Naive thymus-derived CD8-positive, alpha-beta T cell (primary cell): ENCODE measurements around the gene GK. TPM values are rescaled to one million over a fixed set of nuclear protein-coding genes. Genes with fewer than 3 reads are reported as not detected.
"Not testable (repeated sequence)": the region's sequence is repeated elsewhere in the genome, so short reads cannot be mapped to it uniquely, and the experiment has no call there.

Source experiments
- ATAC-seq, 2 donors: fragments of 150-1000 bp; cut with Tn5 transposase in 1 of 2; sonication (Bioruptor Pico), chemical (Tn5 transposase) in 1 of 2; 1 replicate in 1 of 2; 2 replicates in 1 of 2; pipeline ENCODE4 v1.10.0; 2021; ENCODE audit warnings: mild to moderate bottlenecking in 2 of 2, moderate library complexity in 2 of 2
- POLR2A ChIA-PET: fragments of 350-600 bp; sonication (Branson Sonifier 250); formaldehyde crosslinking; loops from one replicate; lab custom pipeline; 2021; ENCODE audit warnings: antibody characterized with exemption; lab: Charles Lee
- DNase-seq, 10 donors: peaks; one replicate each; pipeline versions ENCODE4 v3.0.0 to v3.0.0-alpha.2; 2020 to 2022
- H3K27ac Mint-ChIP-seq, 10 donors: one replicate each; pipeline ENCODE4 v1.8.0; 2020 to 2022; ENCODE audit warnings: mild to moderate bottlenecking in 10 of 10, mixed read lengths in 10 of 10, moderate library complexity in 4 of 10, inconsistent platforms in 1 of 10
- H3K27me3 Mint-ChIP-seq, 5 donors: one replicate each; pipeline ENCODE4 v1.8.0; 2021 to 2022; ENCODE audit warnings: mixed read lengths in 5 of 5
- H3K36me3 Mint-ChIP-seq, 3 donors: one replicate each; pipeline ENCODE4 v1.8.0; 2020 to 2022; ENCODE audit warnings: mixed read lengths in 3 of 3, mild to moderate bottlenecking in 2 of 3, inconsistent platforms in 1 of 3
- H3K4me1 Mint-ChIP-seq, 4 donors: one replicate each; pipeline ENCODE4 v1.8.0; 2021 to 2022; ENCODE audit warnings: mixed read lengths in 4 of 4
- H3K4me3 Mint-ChIP-seq, 10 donors: one replicate each; pipeline ENCODE4 v1.8.0; 2020 to 2022; ENCODE audit warnings: mild to moderate bottlenecking in 10 of 10, mixed read lengths in 10 of 10, moderate library complexity in 6 of 10, inconsistent platforms in 1 of 10
- H3K9me3 Mint-ChIP-seq, 9 donors: one replicate each; pipeline ENCODE4 v1.8.0; 2020 to 2022; ENCODE audit warnings: mixed read lengths in 9 of 9, mild to moderate bottlenecking in 3 of 9, inconsistent platforms in 1 of 9, moderate library complexity in 1 of 9
- polyA plus RNA-seq, 3 donors: library from polyadenylated mRNA; unstranded; fragments of 300-500 nt; fragmentation: Illumina TruSeq; gene quantifications; one replicate each; pipeline ENCODE4 v1.2.3, GENCODE V29; 2021
- total RNA-seq, 8 experiments: library from RNA in 2 of 8; stranded (reverse) in 2 of 8; gene quantifications; one replicate each; pipeline ENCODE4 v1.2.3 and lab custom pipeline; 2021 to 2026

The GK gene
- total and polyA plus RNA-seq, 5 experiments from 2014 or later = 2.0 to 4.5 (median 3.4) TPM

DNA sequence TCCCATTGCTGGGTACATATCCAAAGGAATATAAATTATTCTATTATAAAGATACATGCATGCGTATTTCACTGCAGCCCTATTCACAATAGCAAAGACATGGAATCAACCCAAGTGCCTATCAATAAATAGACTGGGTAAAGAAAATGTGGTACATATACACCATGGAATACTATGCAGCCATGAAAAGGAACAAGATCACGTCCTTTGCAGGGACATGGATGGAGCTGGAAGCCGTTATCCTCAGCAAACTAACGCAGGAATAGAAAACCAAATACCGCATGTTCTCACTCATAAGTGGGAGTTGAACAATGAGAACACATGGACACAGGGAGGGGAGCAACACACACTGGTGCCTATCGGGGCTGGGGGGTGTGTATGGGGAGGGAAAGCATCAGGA lies 19.2 kb upstream of the GK start:
- not testable (repeated sequence) for H3K4me3 Mint-ChIP-seq

DNA sequence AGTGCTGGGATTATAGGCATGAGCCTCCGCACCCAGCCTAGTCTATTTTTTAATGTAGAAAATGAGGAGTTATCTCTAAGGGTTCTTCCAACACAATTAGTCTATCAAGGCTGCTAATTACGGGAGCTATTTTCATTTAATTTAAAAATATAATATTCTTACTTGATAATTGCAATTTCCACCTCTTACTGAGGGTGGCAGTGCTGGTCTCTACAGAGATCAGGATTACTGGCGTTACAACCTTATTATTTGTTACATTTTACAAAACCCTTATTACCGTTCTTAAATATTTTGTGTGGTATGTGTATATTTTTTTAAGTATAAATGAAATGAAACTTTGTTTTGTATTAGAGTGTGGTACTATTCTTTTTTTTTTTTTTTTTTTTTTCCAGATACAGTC lies 17.6 kb upstream of the GK start:
- Mint-ChIP-seq H3K9me3 (peaks cover 0 to 11% (median 0%) of the 10 kb centered on the region in 9 donors), H3K4me3 (no peak overlapping the region), H3K4me1 (peaks cover 0 to 6% (median 0%) of the 10 kb centered on the region in 4 donors), H3K27ac (no peak overlapping the region), H3K27me3 (no peaks in the 10 kb centered on the region), H3K36me3 (no peaks in the 10 kb centered on the region)
- ATAC-seq = no peak
- POLR2A ChIA-PET = no interaction called here
- DNase-seq = peak in 1 of 10 donors; percentile 4

More for the DNA sequence above, 19.2 kb upstream of the GK start:
- DNase-seq, H3K9me3 Mint-ChIP-seq, ATAC-seq, H3K27ac Mint-ChIP-seq, POLR2A ChIA-PET, H3K36me3 Mint-ChIP-seq, H3K27me3 Mint-ChIP-seq, H3K4me1 Mint-ChIP-seq: not testable (repeated sequence)

DNA sequence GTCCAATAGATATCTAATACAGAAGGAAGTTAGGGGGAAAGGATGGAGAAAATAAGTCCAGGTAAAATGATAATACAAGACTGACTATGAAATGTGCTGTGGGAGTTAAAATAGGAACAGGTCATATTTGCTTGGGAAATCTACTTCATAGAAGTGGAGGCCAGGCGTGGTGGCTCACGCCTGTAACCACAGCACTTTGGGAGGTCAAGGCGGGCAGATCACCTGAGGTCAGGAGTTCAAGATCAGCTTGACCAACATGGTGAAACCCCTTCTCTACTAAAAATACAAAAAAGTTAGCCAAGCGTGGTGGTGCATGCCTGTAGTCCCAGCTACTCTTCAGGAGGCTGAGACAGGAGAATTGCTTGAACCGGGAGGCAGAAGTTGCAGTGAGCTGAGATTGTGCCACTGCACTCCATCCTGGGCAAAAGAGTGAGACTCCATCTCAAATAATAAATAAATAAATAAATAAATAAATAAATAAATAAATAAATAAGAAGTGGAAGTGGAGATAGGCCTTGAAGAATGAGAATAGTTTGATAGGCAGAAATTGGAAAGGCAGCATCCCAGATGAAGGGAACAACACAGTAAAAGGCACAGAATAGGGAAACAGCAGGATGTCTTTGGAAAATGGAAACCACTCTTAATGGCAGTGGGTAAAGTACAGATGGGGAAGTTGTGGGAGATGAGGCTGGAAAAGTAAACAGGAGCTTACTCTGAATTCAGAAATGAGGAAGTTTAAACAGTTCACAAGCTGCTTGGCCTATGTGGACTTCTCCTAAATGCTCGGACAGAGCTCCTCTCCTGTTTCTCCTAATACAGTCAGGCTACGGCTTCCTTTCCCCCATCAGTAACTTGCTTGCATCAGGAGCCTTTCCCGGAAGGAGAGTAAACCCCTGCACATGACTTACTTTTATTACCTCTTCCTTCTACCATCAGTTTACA lies 15.1 kb upstream of the GK start:
- POLR2A ChIA-PET = interaction anchor here (0.6 kb wide), 1 partner anchor 14 kb away, joined by 4 read pairs; no protein-coding TSS in a partner anchor
- ATAC-seq (no peak), DNase-seq (no peak)
- Mint-ChIP-seq H3K4me1 (peaks cover 0 to 6% (median 0%) of the 10 kb centered on the region in 4 donors), H3K27me3 (no peaks in the 10 kb centered on the region), H3K9me3 (peaks cover 0 to 11% (median 0%) of the 10 kb centered on the region in 9 donors), H3K27ac (peak overlapping the region in 1 of 10 donors; percentile 23), H3K36me3 (no peaks in the 10 kb centered on the region), H3K4me3 (no peak overlapping the region)

DNA sequence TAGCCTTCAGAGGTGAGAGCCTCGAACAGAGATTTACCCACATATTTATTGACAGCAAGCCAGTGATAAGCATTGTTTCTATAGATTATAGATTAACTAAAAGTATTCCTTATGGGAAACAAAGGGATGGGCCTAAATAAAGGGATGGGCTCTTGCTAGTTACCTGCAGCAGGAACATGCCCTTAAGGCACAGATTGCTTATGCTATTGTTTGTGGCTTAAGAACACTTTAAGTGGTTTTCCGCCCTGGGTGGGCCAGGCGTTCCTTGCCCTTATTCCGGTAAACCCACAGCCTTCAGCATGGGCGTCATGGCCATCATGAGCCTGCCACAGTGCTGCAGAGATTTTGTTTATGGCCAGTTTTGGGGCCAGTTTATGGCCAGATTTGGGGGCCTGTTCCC lies 13.5 kb upstream of the GK start:
- POLR2A ChIA-PET, DNase-seq, H3K4me1 Mint-ChIP-seq, H3K36me3 Mint-ChIP-seq, H3K4me3 Mint-ChIP-seq, H3K27ac Mint-ChIP-seq, H3K27me3 Mint-ChIP-seq, ATAC-seq: not testable (repeated sequence)
- H3K9me3 Mint-ChIP-seq = peaks cover 0 to 11% (median 0%) of the 10 kb centered on the region in 9 donors

DNA sequence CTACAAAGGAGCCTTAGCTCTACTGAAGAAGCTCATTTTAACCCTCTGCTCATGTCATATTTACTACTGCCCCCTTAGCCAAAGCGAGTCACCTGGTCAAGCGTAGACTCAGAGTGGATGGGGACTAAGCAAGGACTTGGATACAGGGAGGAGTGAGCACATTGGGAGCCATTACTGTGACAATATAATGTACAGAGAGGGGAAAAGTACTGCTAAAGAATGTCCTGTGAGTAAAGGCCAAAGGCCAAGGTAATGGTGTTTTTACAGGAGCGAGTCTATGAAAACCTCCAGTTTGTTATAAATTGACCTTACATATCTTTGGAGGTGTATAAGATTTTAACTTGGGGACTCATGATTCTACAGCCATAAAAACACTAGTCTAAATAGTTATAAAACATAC lies 10.6 kb upstream of the GK start:
- DNase-seq = no peak
- no peak for ATAC-seq
- Mint-ChIP-seq H3K4me1 (peaks cover 0 to 6% (median 0%) of the 10 kb centered on the region in 4 donors), H3K27me3 (no peaks in the 10 kb centered on the region), H3K4me3 (no peak overlapping the region), H3K36me3 (no peaks in the 10 kb centered on the region), H3K27ac (no peak overlapping the region), H3K9me3 (peaks cover 0 to 11% (median 0%) of the 10 kb centered on the region in 9 donors)
- POLR2A ChIA-PET = no interaction called here

DNA sequence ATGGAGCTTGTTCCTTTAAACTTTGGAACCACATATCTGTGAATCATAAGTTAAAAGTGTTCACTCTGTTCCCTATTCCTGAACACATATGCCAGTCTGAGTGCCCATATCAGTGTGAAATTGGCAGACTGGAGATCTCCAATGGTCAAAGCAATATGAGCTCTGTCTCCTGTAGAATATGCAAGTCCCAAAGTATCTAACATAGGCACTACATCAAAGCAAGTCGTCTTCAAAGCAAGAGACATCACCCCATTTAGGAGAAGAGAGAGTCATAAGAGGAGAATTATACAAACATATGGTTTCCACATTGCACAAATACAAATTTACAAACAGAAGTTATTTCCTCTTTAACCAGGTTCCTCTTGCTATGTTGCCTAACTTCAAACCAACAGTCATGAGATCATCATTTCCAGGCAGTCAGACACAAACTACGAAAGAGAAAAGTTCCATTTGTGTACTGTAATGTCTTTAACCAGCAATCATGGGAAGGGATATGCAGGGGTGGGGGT lies 9.9 kb upstream of the GK start:
- H3K36me3 Mint-ChIP-seq = no peaks in the 10 kb centered on the region
- no peak overlapping the region for H3K27ac Mint-ChIP-seq
- H3K4me1 Mint-ChIP-seq = peaks cover 0 to 4% (median 0%) of the 10 kb centered on the region in 4 donors
- H3K9me3 Mint-ChIP-seq = peaks cover 0 to 11% (median 0%) of the 10 kb centered on the region in 9 donors
- ATAC-seq (no peak), DNase-seq (no peak)
- H3K27me3 Mint-ChIP-seq = no peaks in the 10 kb centered on the region
- H3K4me3 Mint-ChIP-seq = no peak overlapping the region
- POLR2A ChIA-PET = no interaction called here

DNA sequence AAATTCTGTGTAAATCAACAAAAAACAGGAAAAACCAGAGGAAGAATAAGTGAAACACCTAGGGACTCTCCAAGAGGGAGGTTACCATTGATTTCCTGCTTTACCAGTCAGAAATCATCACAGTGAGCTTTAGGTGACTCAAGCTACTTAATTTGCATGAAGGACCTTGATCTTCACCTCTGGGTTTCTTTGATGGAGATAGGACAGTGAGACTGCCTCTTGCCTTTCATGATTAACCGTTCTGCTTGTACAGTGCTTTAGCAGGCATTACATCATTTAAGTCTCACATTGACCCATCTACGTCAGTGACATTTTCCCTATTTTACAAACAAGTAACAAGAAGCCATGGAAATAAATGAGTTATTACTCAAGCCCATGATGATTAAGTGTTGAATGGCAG lies 3.4 kb upstream of the GK start:
- H3K4me3 Mint-ChIP-seq = peak overlapping the region in 1 of 10 donors; percentile 28
- DNase-seq = no peak
- H3K27ac Mint-ChIP-seq = peak overlapping the region in 2 of 10 donors; percentile 8 to 30
- no peaks in the 10 kb centered on the region for H3K36me3 Mint-ChIP-seq
- no peak for ATAC-seq
- POLR2A ChIA-PET = no interaction called here
- H3K9me3 Mint-ChIP-seq = peaks cover 0 to 2% (median 0%) of the 10 kb centered on the region in 9 donors
- peaks cover 2 to 22% (median 13%) of the 10 kb centered on the region in 4 donors for H3K4me1 Mint-ChIP-seq
- H3K27me3 Mint-ChIP-seq = no peaks in the 10 kb centered on the region

DNA sequence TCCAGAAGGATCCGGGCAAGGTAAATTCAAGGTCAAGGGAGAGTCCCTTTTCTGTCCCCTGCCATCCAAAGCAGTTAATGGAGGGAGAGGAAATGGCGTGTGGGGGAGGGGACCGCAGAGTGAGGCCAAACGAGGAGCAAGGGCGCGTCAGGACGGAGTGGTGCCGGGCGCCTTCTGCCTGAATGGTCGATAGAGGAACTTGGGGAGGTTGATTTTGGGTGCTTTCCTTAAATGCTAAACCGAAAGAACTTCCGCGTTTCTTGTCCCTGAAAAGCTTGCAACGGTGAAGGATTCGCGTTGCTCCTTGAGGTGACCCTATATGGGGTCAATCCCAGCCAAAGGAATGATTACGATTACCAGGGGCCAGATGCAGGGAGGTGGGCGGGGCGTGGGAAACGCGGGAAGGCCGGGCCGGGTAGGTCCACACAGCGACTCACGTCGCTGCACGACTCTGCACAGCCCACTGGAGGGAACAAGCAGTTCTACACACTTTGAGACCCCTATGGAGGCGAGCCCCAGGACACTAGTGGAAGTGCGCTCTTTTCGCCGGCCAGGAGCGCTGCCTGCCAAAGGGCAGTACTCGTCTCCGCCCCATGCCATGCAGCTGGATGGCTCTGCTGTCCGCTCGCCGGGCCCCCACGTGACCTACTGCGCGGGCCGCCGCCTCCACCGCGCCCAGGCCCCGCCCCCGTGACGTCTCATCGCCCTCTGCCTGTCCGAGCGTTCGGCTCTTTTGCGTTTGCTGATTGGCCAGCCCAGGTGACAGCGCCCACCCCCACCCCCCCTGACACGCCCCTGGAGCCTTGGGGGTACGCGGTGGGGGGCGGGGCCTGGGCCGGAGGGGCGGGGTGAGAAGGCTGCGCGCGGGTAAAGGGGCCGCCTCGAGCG lies 452 bp upstream of the GK start:
- peak; percentile 82 to 95 (median 86) for DNase-seq
- H3K27ac Mint-ChIP-seq = peak overlapping the region; percentile 80 to 96 (median 94)
- H3K36me3 Mint-ChIP-seq = no peaks in the 10 kb centered on the region
- H3K4me3 Mint-ChIP-seq = peak overlapping the region; percentile 86 to 98 (median 92)
- no peaks in the 10 kb centered on the region for H3K27me3 Mint-ChIP-seq
- POLR2A ChIA-PET = interaction anchor here (0.9 kb wide), 1 partner anchor 14 kb away, joined by 4 read pairs; no protein-coding TSS in a partner anchor
- H3K9me3 Mint-ChIP-seq = peaks cover 0 to 2% (median 0%) of the 10 kb centered on the region in 9 donors
- peaks cover 3 to 40% (median 14%) of the 10 kb centered on the region in 4 donors for H3K4me1 Mint-ChIP-seq
- peak; percentile 89 to 91 for ATAC-seq

DNA sequence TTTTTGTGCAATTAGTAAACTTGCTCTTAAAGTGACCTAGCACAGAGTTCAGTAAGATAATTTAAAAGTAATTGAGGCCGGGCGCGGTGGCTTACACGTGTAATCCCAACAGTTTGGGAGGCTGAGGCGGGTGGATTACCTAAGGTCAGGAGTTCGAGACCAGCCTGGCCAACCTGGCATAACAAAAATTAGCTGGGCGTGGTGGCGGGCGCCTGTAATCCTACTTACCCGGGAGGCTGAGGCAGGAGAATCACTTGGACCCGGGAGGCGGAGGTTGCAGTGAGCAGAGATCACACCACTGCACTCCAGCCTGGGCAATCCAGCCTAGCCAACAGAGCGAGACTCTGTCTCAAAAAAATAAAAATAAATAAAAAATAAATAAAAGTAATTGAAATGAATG lies 1.2 kb downstream of the GK start:
- Mint-ChIP-seq H3K4me1 (peaks cover 3 to 46% (median 14%) of the 10 kb centered on the region in 4 donors), H3K27ac (peak overlapping the region in 2 of 10 donors; percentile 53 to 78)
- POLR2A ChIA-PET = interaction anchor here (0.7 kb wide), 1 partner anchor 234 kb away, joined by 3 read pairs; no protein-coding TSS in a partner anchor

DNA sequence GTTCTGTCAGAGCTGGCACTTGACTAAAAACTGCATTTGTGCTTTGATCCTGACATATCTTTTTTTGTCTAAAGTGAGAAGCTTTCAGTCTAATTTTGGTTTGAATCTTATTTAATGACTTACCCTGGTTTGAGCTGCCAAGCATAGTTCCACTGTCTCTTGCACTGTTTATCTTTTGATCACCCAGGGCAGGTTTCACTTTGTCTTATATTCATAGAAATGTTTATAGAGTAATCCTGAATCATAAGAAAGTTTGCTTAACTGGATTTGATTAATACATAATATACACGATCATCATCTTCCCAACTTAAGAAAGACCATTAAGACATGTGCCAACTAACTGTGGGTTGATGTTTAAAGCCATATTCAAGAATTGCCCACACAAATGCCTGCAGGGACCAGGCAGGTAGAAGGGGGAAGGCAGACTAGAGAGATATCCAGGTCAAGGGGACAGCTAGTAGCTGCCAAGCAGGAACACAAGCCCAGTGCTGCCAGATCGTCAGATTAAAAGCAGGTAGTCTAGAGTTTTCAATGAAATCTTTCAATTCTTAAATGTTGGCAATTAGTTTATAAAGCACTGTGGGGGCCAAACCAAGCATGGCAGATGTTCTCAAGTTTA lies 1.9 kb downstream of the GK start:
- POLR2A ChIA-PET = no interaction called here
- Mint-ChIP-seq H3K27me3 (no peaks in the 10 kb centered on the region), H3K36me3 (no peaks in the 10 kb centered on the region), H3K27ac (peak overlapping the region in 3 of 10 donors; percentile 46 to 76 (median 58)), H3K4me1 (peaks cover 3 to 41% (median 13%) of the 10 kb centered on the region in 4 donors), H3K4me3 (peak overlapping the region in 3 of 10 donors; percentile 24 to 50 (median 36)), H3K9me3 (no peaks in the 10 kb centered on the region)
- ATAC-seq (no peak), DNase-seq (no peak)

More for the DNA sequence above, 1.2 kb downstream of the GK start:
- not testable (repeated sequence) for DNase-seq, H3K9me3 Mint-ChIP-seq, H3K27me3 Mint-ChIP-seq, ATAC-seq, H3K36me3 Mint-ChIP-seq
- peak overlapping the region in 9 of 10 donors; percentile 6 to 98 (median 90) for H3K4me3 Mint-ChIP-seq

DNA sequence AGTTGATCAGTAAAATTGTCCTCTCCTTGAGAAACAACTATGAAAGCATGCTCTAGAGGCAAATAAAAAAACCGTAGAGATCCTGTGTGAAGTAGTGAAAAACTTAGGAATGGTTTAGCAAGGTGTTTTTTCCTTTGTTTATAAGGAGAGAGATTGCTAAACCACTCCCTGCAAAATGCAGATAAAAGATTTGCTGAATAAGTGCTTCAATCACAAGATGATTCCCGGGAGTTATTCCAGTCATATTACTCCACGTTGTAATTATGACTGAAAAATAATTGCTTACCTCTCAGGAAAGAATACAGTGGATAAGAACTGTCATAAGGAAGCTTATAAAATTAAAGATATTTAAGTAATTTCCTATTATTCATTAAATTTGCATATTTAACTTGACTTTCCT lies 2.8 kb downstream of the GK start:
- DNase-seq (no peak), ATAC-seq (no peak)
- POLR2A ChIA-PET = interaction anchor here (0.8 kb wide), 1 partner anchor 9 kb away, joined by 3 read pairs; no protein-coding TSS in a partner anchor
- Mint-ChIP-seq H3K4me1 (peaks cover 3 to 39% (median 13%) of the 10 kb centered on the region in 4 donors), H3K36me3 (no peaks in the 10 kb centered on the region), H3K9me3 (no peaks in the 10 kb centered on the region), H3K4me3 (no peak overlapping the region), H3K27ac (no peak overlapping the region), H3K27me3 (no peaks in the 10 kb centered on the region)
